Progenitor cell of endocrine pancreas (in vitro differentiated cells): ENCODE data around the gene LCE1E. TPM values are rescaled to one million over a fixed set of nuclear protein-coding genes. Genes with fewer than 3 reads are reported as not detected.

Experiments
- DNase-seq: peaks from one replicate; pipeline ENCODE4 v3.0.0; 2021; ENCODE audit warnings: low spot score; ENCODE audit not compliant: unreplicated experiment
- H3K27ac Mint-ChIP-seq: 2 replicates; pipeline ENCODE4 v1.8.0; 2021; ENCODE audit warnings: mild to moderate bottlenecking, moderate library complexity, mixed read lengths
- H3K27me3 Mint-ChIP-seq: 2 replicates; pipeline ENCODE4 v1.8.0; 2021; ENCODE audit warnings: mixed read lengths
- H3K36me3 Mint-ChIP-seq: 2 replicates; pipeline ENCODE4 v1.8.0; 2022; ENCODE audit warnings: mixed read lengths; ENCODE audit not compliant: insufficient read depth
- H3K4me1 Mint-ChIP-seq: 2 replicates; pipeline ENCODE4 v1.8.0; 2021; ENCODE audit warnings: low read depth, mixed read lengths
- H3K4me3 Mint-ChIP-seq: 2 replicates; pipeline ENCODE4 v1.8.0; 2021; ENCODE audit warnings: low read depth, mild to moderate bottlenecking, moderate library complexity, mixed read lengths
- H3K9me3 Mint-ChIP-seq: 2 replicates; pipeline ENCODE4 v1.8.0; 2021; ENCODE audit warnings: low read depth, mixed read lengths
- total RNA-seq: library from RNA; stranded (reverse); gene quantifications from 2 replicates; pipeline ENCODE4 v1.2.1, GENCODE V29; 2021
- TF ChIP-seq, protein P1 (sequence below): fragments of 200-600 bp; sonication (generic); IDR thresholded peaks from one replicate; pipeline ENCODE4 v1.5.0; 2021; ENCODE audit warnings: antibody characterized with exemption, mild to moderate bottlenecking; ENCODE audit not compliant: unreplicated experiment

The LCE1E gene
- total RNA-seq, 1 donor from 2014 or later: not detected

DNA sequence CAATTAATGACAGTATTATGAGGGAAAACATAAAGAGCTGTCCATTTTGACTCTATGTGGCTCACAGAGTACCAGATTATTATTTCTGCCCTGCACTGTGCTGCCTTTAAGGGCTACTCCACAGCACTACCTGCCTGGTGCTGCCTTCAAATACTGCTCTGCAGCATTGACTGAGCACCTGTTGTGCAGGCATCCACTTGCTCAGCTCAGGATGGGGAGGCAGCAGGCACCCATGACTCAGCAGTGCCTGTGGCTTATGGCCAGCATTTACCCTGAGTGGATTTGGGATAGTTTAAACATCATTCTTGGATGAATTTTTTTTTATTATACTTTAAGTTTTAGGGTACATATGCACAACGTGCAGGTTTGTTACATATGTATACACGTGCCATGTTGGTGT is 29.2 kb upstream of the LCE1E start:
- H3K27ac Mint-ChIP-seq: no peak overlapping the region
- H3K9me3 Mint-ChIP-seq: peaks cover 73% of the 10 kb centered on the region
- H3K27me3 Mint-ChIP-seq: no peaks in the 10 kb centered on the region
- DNase-seq: no peak
- TF ChIP-seq, protein P1, sequence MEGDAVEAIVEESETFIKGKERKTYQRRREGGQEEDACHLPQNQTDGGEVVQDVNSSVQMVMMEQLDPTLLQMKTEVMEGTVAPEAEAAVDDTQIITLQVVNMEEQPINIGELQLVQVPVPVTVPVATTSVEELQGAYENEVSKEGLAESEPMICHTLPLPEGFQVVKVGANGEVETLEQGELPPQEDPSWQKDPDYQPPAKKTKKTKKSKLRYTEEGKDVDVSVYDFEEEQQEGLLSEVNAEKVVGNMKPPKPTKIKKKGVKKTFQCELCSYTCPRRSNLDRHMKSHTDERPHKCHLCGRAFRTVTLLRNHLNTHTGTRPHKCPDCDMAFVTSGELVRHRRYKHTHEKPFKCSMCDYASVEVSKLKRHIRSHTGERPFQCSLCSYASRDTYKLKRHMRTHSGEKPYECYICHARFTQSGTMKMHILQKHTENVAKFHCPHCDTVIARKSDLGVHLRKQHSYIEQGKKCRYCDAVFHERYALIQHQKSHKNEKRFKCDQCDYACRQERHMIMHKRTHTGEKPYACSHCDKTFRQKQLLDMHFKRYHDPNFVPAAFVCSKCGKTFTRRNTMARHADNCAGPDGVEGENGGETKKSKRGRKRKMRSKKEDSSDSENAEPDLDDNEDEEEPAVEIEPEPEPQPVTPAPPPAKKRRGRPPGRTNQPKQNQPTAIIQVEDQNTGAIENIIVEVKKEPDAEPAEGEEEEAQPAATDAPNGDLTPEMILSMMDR: no peak
- peaks cover 2% of the 10 kb centered on the region for H3K36me3 Mint-ChIP-seq
- no peaks in the 10 kb centered on the region for H3K4me1 Mint-ChIP-seq
- H3K4me3 Mint-ChIP-seq: no peak overlapping the region

DNA sequence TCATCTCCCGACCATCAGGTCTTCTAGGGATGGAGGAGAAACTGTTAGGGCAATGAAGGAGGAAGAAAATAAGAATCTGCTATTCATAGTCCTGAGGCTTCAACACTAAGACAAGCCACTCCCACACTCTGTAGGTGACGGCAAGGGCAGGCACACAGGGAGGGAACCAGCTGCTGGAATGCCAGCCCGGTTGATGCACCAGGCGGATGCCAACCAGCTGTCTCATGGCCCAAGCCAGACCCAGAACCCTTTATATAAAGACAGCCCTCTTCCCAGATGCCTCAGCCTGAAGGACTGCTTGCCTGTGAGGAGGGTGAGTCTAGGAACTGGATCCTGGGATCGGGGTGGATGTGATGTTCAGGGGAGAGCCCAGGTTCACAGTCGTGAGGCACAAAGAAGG is 28.3 kb upstream of the LCE1E start, which contains the start of gene KPRP:
Gene KPRP, plus strand, starts transcription at position 279 of the 400 bp plus-strand sequence. CDS start 1,564 bp downstream, outside the sequence.
- no peaks in the 10 kb centered on the region for H3K27me3 Mint-ChIP-seq
- no peaks in the 10 kb centered on the region for H3K4me1 Mint-ChIP-seq
- H3K27ac Mint-ChIP-seq: no peak within 1 kb of the TSS
- no peak for DNase-seq
- H3K9me3 Mint-ChIP-seq: peaks cover 73% of the 10 kb centered on the region
- H3K4me3 Mint-ChIP-seq: no peak within 1 kb of the TSS
- TF ChIP-seq, protein P1: no peak
- peaks cover 4% of the 10 kb centered on the region for H3K36me3 Mint-ChIP-seq

DNA sequence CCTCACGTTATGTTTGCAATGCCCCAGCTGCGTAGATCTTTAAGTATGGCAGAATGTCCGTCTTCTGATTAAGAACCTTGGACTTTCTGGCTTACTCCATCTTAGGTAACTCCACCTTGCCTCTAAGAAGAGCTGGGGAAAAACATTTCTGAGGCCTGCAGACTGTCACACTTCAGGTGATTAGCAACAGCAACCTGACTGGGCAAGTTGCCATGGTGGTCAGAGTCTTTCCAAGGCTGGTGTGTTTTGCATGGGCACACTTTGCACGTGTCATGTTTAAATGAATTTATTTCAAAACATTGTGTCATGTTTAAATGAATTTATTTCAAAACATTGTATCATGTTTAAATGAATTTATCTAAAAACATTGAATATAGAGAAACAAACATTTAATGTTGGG is 27.4 kb upstream of the LCE1E start:
- peaks cover 4% of the 10 kb centered on the region for H3K36me3 Mint-ChIP-seq
- DNase-seq: no peak
- peaks cover 66% of the 10 kb centered on the region for H3K9me3 Mint-ChIP-seq
- H3K27ac Mint-ChIP-seq: no peak overlapping the region
- no peaks in the 10 kb centered on the region for H3K27me3 Mint-ChIP-seq
- TF ChIP-seq, protein P1: no peak
- no peaks in the 10 kb centered on the region for H3K4me1 Mint-ChIP-seq
- no peak overlapping the region for H3K4me3 Mint-ChIP-seq

DNA sequence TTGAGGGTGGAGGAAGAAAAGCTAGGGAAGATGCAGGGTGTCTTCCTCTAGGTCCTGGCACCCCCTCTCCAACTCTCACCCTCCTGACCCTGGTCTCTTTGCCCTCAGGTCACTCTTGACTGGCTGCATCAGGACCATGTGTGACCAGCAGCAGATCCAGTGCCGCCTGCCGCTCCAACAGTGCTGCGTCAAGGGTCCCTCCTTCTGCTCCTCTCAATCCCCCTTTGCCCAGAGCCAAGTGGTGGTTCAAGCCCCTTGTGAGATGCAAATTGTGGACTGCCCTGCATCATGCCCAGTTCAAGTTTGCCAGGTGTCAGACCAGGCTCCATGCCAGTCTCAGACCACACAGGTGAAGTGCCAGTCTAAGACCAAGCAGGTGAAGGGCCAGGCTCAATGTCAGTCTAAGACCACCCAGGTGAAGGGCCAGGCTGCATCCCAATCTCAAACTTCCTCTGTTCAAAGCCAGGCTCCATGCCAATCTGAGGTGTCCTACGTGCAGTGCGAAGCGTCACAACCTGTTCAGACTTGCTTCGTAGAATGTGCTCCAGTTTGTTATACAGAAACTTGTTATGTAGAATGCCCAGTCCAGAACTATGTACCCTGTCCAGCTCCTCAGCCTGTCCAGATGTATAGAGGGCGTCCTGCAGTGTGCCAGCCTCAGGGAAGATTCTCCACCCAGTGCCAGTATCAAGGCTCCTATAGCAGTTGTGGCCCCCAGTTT is 26.4 kb upstream of the LCE1E start:
- no peaks in the 10 kb centered on the region for H3K4me1 Mint-ChIP-seq
- peaks cover 4% of the 10 kb centered on the region for H3K36me3 Mint-ChIP-seq
- no peak overlapping the region for H3K4me3 Mint-ChIP-seq
- no peaks in the 10 kb centered on the region for H3K27me3 Mint-ChIP-seq
- peaks cover 60% of the 10 kb centered on the region for H3K9me3 Mint-ChIP-seq
- H3K27ac Mint-ChIP-seq: no peak overlapping the region
- TF ChIP-seq, protein P1: no peak
- DNase-seq: no peak

DNA sequence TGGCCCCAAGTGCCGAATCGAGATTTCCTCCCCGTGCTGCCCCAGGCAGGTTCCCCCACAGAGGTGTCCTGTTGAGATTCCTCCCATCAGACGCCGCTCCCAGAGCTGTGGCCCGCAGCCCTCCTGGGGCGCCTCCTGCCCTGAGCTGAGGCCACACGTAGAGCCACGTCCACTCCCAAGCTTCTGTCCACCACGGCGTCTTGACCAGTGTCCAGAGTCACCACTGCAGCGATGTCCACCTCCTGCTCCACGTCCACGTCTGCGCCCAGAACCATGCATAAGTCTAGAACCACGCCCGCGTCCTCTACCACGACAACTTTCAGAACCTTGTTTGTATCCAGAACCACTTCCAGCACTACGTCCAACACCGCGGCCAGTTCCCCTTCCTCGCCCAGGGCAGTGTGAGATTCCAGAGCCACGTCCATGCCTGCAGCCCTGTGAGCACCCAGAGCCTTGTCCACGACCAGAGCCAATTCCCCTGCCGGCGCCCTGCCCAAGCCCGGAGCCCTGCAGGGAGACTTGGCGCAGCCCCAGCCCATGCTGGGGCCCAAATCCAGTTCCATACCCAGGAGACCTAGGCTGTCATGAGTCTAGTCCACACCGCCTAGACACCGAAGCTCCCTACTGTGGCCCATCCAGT is 25.4 kb upstream of the LCE1E start:
- Mint-ChIP-seq H3K9me3 (peaks cover 56% of the 10 kb centered on the region), H3K4me3 (no peak overlapping the region), H3K36me3 (peaks cover 4% of the 10 kb centered on the region), H3K27ac (no peak overlapping the region), H3K27me3 (no peaks in the 10 kb centered on the region), H3K4me1 (no peaks in the 10 kb centered on the region)
- TF ChIP-seq, protein P1: no peak
- no peak for DNase-seq
